Measurements from ENCODE around the gene SLC19A1.

DNA sequence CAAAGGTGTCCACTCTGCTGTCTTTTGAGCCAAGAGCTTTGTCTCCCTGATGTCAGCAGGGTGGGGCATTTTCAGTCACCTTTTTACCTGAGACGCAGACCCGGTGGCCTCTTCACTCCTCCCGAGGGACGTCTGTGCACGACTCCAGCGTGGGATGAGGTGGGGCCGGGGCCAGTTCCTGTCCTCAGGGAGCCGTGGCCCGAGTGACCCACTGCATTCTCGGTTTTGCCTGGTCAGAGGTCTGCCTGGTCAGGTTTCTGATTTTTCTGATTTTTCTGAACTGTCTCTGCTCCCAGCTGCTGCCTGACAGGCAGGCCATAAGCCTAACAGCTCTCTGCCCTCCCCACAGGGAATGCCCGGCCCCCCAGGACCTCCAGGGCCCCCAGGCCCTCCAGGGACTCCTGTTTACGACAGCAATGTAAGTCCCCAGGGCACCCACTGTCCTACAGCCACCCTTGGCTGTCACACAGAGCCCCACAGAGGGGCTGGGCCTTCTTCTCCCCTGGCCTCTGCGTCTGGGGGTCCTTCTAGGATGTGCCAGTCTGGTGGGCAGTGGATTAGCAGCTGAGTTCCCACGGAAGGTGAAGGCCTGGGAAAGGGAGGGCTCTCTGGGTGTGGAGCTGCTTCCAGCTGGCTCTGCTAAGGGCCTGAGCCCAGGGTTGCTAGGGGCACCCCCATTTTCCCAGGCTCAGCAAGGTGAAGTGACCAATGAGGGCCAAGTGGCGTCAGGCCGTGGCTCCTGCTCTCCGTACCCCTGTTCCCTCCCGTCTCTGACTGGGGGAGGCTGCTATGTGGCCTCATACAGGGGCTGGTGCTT is 45.9 kb downstream of the SLC19A1 start:
- TF ChIP-seq CTCF (IDR thresholded peaks at IDR 0.05) (no peak), POLR2A (IDR thresholded peaks at IDR 0.05; ENCODE audit: low read depth) (no peak), POLR2AphosphoS5 (IDR thresholded peaks at IDR 0.05) (no peak), EP300 (IDR thresholded peaks at IDR 0.05) (no peak)
